ENCODE measurements around the gene ADGRG1. TPM values are rescaled to one million over a fixed set of nuclear protein-coding genes. Genes with fewer than 3 reads are reported as not detected.

ADGRG1 gene
- total RNA-seq, 1 experiment from 2014 or later = 0.38 TPM

DNA sequence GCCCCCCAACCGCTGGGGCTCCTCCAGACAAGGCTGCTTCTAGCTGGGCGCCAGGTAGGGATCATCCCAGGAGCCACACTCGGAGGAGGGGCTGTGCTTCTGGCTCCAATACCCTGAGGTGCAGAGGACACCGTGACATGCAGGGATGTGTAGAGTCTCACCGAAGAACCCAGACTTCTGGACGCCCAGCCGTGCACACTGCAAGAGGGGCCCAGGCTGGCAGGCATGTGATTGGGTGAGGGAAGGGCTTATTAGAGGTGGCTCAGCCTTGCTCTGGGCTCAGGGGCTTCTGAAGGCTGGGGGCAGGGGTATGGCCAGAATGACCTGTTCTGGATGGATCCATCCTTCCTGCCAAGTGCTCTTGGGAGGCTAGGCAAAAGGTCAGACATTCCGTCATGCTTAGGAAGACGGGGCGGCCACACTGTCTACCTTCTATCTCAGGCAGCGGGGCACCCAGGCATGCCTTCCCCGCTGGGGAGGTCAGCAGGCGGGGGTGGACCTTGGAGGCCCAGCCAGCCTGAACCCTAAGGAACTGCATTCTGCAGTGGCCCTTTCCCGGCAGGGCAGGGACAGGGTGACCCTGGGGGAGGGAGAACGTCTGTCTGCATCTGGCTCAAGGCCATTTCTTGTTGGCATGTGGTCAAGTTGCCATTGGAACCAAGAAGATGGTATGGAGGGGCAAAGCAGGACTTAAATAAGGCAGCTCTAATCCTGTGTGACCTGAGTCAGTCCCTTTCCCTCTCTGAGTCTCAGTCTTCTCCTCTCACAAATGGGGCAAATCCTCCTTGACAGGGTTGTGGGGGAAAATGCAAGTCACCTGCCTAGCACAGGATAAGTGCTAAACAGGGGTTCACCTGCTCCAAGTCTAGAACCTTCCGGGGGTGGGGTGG lies 5.8 kb upstream of the ADGRG1 start:
- no peak for DNase-seq
- H3K36me3 ChIP-seq (replicated peaks; ENCODE audit: control insufficient read depth, insufficient read depth, low read length) = no peaks in the 10 kb centered on the region
- H3K27me3 ChIP-seq (ENCODE audit: control insufficient read depth, insufficient read depth, low read length) = no peaks in the 10 kb centered on the region; the same call in 1 of the 2 replicates
- no peak overlapping the region for H3K4me3 ChIP-seq (ENCODE audit: insufficient read depth, low read depth, low read length)

DNA sequence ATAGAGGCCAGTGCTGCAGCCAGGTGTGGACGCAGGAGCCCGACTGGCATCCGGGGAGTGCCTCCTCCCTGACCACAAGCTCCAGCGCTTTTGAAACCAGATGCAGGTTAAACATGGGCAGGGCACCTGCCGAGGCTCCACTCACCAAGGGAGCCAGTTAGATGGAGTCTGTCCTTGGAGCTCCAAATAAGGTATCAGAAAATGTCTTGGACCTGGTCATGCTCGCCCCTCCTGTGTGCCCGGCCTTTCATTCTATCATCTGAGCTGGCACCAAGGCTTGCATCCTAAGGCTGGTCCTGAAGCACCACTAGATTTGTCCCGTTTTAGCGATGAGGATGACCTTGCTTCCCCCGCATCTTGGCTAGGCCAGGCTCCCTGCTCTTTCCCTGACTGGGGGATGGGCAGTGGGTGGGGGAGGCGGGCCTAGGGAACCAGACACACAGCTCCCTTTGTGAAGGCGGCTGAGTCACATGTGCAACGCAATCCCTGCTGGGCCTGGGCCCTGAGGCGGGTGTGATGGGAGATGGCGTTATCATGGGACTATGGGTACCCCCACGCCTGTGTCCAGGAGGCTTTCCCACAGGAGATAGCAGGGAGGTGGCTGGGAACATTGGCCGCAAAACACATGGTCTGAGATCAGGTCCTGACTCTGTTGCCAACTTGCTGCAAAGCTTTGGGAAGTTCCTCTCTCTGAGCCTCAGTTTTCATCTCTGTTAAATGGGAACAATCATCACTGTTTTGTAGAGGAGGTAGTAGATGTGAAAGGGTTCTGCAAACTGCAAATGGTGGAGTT lies 5.0 kb upstream of the ADGRG1 start:
- DNase-seq = peak; percentile 82
- no peaks in the 10 kb centered on the region; the same call in 1 of the 2 replicates for H3K27me3 ChIP-seq (ENCODE audit: control insufficient read depth, insufficient read depth, low read length)
- no peaks in the 10 kb centered on the region for H3K36me3 ChIP-seq (replicated peaks; ENCODE audit: control insufficient read depth, insufficient read depth, low read length)
- no peak overlapping the region for H3K4me3 ChIP-seq (ENCODE audit: insufficient read depth, low read depth, low read length)

DNA sequence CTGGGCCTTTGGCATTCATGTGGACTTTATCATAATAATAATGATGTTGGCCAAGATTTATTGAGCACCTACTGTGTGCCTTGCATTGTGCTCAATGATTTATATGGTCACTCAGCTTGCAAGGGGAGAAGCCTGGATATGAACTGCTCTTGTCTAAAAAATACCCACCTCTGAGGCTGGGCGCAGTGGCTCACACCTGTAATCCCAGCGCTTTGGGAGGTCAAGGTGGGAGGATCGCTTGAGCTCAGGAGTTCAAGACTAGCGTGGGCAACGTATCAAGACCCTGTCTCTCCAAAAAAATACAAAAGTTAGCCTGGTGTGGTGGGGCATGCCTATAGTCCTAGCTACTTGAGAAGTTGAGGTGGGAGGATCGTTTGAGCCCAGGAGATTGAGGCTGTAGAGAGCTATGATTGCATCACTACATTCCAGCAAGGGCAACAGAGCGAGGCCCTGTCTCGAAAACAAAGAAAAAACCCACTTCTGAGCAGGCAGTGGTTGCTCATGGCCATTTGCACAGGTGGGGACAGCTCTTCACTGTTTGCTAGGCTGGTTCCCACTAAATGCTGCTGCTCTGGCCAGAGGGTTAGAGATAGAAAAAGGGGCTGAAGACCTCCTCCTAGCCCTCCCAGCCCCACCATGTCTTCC lies 4.3 kb upstream of the ADGRG1 start:
- no peaks in the 10 kb centered on the region; the same call in 1 of the 2 replicates for H3K27me3 ChIP-seq (ENCODE audit: control insufficient read depth, insufficient read depth, low read length)
- no peaks in the 10 kb centered on the region for H3K36me3 ChIP-seq (replicated peaks; ENCODE audit: control insufficient read depth, insufficient read depth, low read length)
- no peak overlapping the region for H3K4me3 ChIP-seq (ENCODE audit: insufficient read depth, low read depth, low read length)
- DNase-seq = no peak

DNA sequence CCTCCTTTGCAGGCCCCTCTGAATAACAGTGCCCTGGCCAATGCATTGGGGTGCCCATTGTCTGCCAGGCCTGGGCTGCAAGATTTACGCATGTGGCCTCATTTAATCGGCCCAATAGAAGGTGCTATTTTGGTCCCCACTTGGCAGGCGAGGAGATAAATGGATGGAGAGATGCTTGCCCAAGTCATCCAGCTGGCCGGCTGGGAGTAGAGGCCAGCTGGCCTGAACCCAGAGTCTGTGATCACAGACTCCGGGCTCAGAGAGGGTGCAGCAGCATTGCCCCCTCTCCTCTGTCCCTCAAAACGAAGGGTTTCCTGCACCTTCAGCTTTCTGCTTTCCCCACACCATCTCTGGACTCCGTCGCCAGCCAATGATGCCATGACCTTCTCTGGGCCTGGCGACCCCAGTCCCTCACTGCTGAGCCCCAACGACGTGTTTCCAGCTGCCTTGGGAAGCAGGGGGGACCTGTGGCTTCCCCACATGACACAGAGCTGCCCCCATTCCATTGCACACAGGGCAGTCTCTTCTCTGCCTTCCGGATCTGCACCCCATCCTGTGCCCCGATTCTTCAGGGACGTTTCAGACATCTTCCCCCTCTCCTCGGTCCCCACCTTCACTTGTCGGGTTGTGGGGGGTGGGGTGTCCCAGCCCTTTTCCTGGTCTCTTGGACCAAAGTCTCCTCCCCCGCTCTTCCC lies 3.5 kb upstream of the ADGRG1 start:
- Histone ChIP-seq H3K4me3 (ENCODE audit: insufficient read depth, low read depth, low read length) (no peak overlapping the region), H3K27me3 (ENCODE audit: control insufficient read depth, insufficient read depth, low read length) (no peaks in the 10 kb centered on the region; the same call in 1 of the 2 replicates), H3K36me3 (replicated peaks; ENCODE audit: control insufficient read depth, insufficient read depth, low read length) (no peaks in the 10 kb centered on the region)
- no peak for DNase-seq

DNA sequence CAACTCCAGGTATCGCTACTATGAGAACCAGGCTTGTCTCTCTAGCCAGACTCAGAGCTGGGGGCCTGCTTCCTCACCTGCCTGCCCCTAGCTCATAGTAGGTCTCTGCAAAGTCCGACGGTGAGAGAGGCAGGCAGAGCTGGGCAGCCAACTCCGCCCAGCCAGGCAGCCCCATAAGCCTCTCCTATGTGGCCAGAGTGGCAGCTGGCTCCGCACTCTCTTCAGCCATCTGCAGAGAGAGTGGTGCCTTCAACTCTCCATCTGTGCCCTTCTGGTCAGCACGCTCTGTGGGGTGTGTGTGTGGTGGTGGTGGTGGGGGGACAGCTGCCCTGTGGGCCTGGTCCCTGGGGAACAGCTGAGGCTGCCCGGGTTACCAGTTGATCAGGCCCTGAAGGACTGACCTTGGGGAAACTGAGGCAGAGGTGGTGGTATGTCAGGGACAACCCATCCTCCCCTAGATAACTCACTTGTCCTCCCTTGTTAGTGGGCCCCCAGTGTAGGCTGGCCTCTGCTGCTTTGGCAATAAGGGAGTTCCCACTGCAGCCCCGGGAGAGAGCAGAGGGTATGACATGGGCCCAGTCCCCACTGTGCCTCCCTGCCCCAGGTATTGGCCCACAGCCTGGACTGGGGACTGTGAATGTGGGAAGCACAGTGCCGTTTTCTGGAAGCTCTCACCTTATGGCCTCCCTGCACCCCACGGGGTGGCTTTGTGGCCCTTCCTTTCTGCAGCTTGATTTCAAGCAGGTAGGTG lies 1.8 kb upstream of the ADGRG1 start:
- no peak for DNase-seq
- Histone ChIP-seq H3K36me3 (replicated peaks; ENCODE audit: control insufficient read depth, insufficient read depth, low read length) (no peaks in the 10 kb centered on the region), H3K4me3 (ENCODE audit: insufficient read depth, low read depth, low read length) (no peak overlapping the region), H3K27me3 (ENCODE audit: control insufficient read depth, insufficient read depth, low read length) (no peaks in the 10 kb centered on the region; the same call in 1 of the 2 replicates)

DNA sequence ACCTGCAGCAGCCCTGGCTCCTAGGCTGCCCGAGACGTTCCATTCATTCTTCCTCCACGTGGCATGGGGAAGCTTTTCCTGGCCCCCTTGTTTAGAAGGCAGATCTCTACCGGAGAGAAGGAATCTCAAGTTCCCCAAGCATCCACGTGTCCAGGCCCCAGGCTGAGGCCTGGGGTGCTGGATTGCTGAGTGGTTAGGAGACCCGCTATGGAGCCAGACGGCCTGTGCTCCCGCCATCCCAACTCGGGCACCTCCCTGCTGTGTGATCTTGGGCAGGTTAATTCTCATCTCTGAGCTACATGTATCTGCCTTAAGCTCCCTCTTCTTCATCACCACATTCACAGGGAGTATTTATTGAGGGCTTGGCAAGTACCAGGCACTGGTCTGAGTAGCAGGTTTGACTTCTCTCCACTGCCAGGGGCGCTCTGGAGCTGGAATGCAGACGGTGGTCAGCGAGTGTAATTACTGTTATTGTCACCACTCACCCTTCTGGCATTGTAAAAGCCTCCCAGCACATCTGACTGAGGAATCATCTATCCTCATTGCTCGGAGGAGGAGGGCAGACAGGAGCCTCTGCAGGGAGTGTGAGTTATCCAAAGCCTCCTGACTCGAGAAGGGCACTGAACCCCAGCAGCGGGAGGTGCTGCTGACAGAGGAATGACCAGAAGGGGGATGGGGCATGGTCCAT lies 1.1 kb upstream of the ADGRG1 start:
- H3K36me3 ChIP-seq (replicated peaks; ENCODE audit: control insufficient read depth, insufficient read depth, low read length) = no peaks in the 10 kb centered on the region
- peak; percentile 80 for DNase-seq
- H3K4me3 ChIP-seq (ENCODE audit: insufficient read depth, low read depth, low read length) = no peak overlapping the region; the same call in 1 of the 2 replicates
- H3K27me3 ChIP-seq (ENCODE audit: control insufficient read depth, insufficient read depth, low read length) = no peaks in the 10 kb centered on the region; the same call in 1 of the 2 replicates

DNA sequence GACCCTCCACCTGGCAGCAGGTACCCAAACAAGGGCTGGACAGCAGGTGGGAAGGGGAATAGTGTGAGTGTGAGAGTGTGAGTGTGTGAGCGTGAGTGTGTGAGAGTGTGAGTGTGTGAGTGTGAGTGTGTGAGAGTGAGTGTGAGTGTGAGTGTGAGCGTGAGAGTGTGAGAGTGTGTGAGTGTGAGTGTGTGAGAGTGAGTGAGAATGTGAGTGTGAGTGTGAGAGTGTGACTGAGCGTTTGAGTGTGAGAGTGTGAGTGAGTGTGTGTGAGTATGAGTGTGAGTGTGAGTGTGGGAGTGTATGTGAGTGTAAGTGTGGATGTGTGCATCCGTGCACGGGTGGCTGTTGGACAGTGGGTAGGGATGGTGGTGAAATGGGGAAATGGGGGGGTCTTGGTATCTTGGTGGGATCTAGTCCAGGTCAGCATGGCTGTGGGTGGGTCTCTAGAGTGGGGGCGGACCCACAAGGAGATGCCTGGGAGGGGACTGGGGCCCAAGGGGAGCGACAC lies 408 bp downstream of the ADGRG1 start:
- Histone ChIP-seq H3K27me3 (ENCODE audit: control insufficient read depth, insufficient read depth, low read length) (no peaks in the 10 kb centered on the region; the same call in 1 of the 2 replicates), H3K4me3 (ENCODE audit: insufficient read depth, low read depth, low read length) (peak overlapping the region; percentile 6; the same call in 1 of the 2 replicates), H3K36me3 (replicated peaks; ENCODE audit: control insufficient read depth, insufficient read depth, low read length) (no peaks in the 10 kb centered on the region)
- DNase-seq = no peak

DNA sequence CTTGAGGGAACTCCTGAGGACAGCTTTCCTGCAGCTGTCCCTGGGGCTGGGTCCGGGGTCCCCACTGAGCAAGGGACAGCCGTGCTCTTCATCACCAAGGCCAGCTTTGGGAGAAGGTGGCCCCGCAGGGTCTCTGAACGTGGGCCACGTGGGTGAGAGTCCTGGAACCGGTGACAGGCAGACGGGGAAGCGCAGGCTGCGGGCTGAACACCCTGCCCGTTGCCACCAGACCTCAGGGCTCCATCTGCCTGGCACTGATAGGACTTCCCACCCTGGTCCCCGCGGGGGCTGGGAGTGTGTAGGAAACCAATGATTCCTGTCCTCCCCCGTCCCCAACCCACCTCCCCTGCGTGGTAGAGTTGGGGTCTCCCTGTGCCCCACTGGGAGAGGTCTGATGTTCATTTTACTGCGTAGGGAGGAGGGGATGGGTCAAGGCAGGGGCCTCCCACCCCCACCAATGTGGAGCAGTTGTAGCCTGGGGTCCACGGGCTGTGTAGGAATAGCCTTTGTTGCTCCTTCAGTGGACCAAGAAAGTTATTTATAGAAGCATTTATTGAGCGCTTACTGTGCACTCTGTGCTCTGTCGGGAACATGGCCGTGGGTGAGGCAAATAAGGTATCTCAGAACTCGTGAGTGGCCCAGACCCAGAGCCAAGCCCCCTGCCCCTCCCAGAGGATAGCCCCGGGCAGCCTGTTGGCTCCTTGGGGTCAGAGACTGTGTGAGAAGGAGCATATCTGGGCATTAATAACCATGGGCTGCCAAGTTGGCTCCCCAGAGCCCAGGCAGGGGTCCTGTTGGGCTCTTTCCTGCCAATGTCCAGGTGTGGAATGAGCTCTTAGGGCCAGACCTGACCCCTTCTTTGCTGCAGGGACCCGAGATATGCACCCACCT lies 1.3 kb downstream of the ADGRG1 start:
- H3K4me3 ChIP-seq (ENCODE audit: insufficient read depth, low read depth, low read length) = no peak overlapping the region
- H3K36me3 ChIP-seq (replicated peaks; ENCODE audit: control insufficient read depth, insufficient read depth, low read length) = no peaks in the 10 kb centered on the region
- H3K27me3 ChIP-seq (ENCODE audit: control insufficient read depth, insufficient read depth, low read length) = no peaks in the 10 kb centered on the region; the same call in 1 of the 2 replicates
- no peak for DNase-seq

DNA sequence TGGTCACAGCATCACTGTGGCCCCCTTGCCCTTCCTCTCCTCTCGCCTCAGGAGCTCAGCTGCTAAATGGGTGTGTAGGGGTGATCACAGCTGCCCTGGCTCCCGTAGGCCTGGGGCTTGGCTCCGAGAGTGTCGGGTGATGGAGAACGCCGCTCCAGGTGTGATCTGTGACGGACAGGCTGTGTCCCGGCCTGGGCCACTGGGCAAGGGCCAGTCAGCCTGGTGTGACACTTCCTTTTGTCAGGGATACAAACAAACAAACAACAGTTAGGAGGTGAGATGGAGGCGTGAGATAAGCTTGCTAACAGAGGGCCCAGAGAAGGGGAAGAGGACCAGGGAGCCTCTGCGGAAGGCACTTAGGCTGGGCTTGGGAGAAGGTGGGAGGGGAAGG lies 2.0 kb downstream of the ADGRG1 start:
- H3K36me3 ChIP-seq (replicated peaks; ENCODE audit: control insufficient read depth, insufficient read depth, low read length) = no peaks in the 10 kb centered on the region
- DNase-seq = no peak
- H3K4me3 ChIP-seq (ENCODE audit: insufficient read depth, low read depth, low read length) = no peak overlapping the region
- H3K27me3 ChIP-seq (ENCODE audit: control insufficient read depth, insufficient read depth, low read length) = no peaks in the 10 kb centered on the region; the same call in 1 of the 2 replicates

DNA sequence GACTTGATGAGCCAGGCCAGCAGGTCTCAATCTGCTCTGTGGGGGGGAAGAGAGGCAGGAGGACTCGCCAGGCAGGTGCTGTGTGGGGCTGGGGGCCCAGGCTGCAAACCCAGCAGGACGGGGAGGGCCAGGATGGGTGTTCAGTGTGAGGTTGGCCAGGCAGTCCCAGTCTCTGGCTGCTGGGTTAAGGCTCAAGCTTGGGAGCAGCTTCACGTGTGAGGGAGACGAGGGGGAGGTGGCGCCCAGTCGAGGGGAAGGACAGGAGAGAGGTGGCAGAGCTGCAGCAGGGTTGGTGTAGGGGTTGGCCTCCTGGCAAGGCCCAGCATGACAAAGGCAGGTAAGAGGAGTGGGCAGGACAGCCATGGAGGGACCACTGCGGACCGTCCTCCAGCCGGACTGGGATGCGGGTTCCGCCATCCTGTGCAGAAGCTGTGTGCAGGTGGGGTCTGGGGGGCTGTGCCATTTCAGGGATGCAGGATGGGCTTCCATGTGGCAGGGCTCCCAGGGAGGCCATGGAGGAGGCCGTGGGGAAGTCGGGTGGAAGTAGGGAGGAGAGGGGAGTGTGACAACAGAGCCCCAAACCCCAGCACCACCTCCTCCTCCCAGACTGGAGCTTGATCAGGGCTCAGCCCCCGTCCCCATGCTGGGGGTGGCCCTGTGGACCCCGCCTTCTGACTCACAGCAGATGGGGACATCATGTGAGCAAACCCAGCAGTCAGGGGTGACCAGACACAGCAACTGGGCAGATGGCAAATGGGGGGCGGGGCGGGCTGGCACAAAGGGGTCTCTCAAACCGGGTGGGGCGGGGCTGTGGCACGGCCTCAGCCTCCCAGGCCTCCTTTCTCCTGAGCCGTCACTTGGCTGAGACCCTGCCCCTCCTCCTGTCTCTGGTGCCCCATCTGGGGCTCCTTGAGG lies 2.8 kb downstream of the ADGRG1 start:
- Histone ChIP-seq H3K27me3 (ENCODE audit: control insufficient read depth, insufficient read depth, low read length) (no peaks in the 10 kb centered on the region; the same call in 1 of the 2 replicates), H3K4me3 (ENCODE audit: insufficient read depth, low read depth, low read length) (no peak overlapping the region), H3K36me3 (replicated peaks; ENCODE audit: control insufficient read depth, insufficient read depth, low read length) (no peaks in the 10 kb centered on the region)
- DNase-seq = no peak

DNA sequence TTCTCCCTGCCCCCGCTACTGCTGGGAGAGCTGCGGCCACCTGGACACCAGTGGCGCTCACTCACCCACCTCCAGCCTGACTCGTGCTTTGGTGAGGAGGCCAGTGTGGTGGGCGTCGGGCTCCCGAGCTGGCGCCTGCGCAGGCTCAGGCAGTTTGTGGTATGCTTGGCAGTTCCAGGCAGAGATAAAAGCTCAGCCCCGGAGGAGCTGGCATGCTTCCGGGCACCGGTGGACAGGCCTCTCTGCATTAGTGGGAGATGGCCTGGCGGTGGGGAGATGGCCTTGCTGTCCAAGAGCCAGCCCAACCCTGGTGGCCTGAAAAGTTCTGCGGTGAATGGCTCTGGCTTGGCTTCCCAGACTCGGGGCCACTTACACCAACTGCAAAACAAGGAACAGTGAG lies 4.1 kb downstream of the ADGRG1 start:
- Histone ChIP-seq H3K36me3 (replicated peaks; ENCODE audit: control insufficient read depth, insufficient read depth, low read length) (no peaks in the 10 kb centered on the region), H3K27me3 (ENCODE audit: control insufficient read depth, insufficient read depth, low read length) (no peaks in the 10 kb centered on the region; the same call in 1 of the 2 replicates), H3K4me3 (ENCODE audit: insufficient read depth, low read depth, low read length) (no peak overlapping the region)
- no peak for DNase-seq

All from H7 (cell line).